Upper lobe of right lung (tissue), 1 donor: ENCODE measurements around the gene CELSR1. TPM values are rescaled to one million over a fixed set of nuclear protein-coding genes. Genes with fewer than 3 reads are reported as not detected.

Experiments used
- ATAC-seq: fragments of 200-7000 bp; cut with Tn5 transposase; one replicate; pipeline ENCODE4 v1.9.1; 2020; ENCODE audit warnings: mild to moderate bottlenecking, moderate library complexity
- DNase-seq: peaks from one replicate; pipeline ENCODE4 v3.0.0-alpha.2; 2020
- H3K27ac ChIP-seq: fragments of 200-600 bp; one replicate; pipeline ENCODE4 v1.8.0; 2022
- H3K27me3 ChIP-seq: fragments of 200-600 bp; one replicate; pipeline ENCODE4 v1.8.0; 2022; ENCODE audit warnings: mild to moderate bottlenecking
- H3K36me3 ChIP-seq: fragments of 200-600 bp; one replicate; pipeline ENCODE4 v1.8.0; 2022
- H3K4me1 ChIP-seq: fragments of 200-600 bp; one replicate; pipeline ENCODE4 v1.8.0; 2022
- H3K4me3 ChIP-seq: fragments of 200-600 bp; one replicate; pipeline ENCODE4 v1.8.0; 2022; ENCODE audit warnings: mild to moderate bottlenecking
- H3K9me3 ChIP-seq: fragments of 200-600 bp; one replicate; pipeline ENCODE4 v1.8.0; 2022
- CTCF ChIP-seq: fragments of 200-600 bp; IDR thresholded peaks from one replicate; pipeline ENCODE4 v1.8.0; 2022; ENCODE audit warnings: antibody characterized with exemption
- intact Hi-C: fragments of 100-400 bp; cut with DNase I; formaldehyde crosslinking; loops from one replicate; pipeline ENCODE4 v1.11.0; 2022
- total RNA-seq: library from RNA; stranded (reverse); fragmentation: NEBNext Ultra II Directional; extraction: Animal tissue kit (Norgen Biotek cat#: 25700); gene quantifications from one replicate; pipeline ENCODE4 v1.2.1, GENCODE V29; 2021
- donor health status: DM: no; HTN: yes; CAD: no; lungs with severe emphysema.

Gene CELSR1
- total RNA-seq, 1 donor from 2014 or later, result 53.5 TPM

GRCh38 chr22:46442217-46442853, 95.1 kb downstream of the CELSR1 start:
- TF ChIP-seq CTCF, result no peak
- ATAC-seq (no peak), DNase-seq (no peak)
- Histone ChIP-seq H3K27ac (peak overlapping the region; percentile 70), H3K9me3 (no peaks in the 10 kb centered on the region), H3K4me3 (no peak overlapping the region), H3K27me3 (no peaks in the 10 kb centered on the region), H3K4me1 (peaks cover 5% of the 10 kb centered on the region), H3K36me3 (no peaks in the 10 kb centered on the region)
- intact Hi-C loops, result no loop called here

GRCh38 chr22:46439576-46440465, 97.6 kb downstream of the CELSR1 start:
- H3K27ac ChIP-seq, result no peak overlapping the region
- intact Hi-C loops, result no loop called here
- H3K4me3 ChIP-seq, result no peak overlapping the region
- TF ChIP-seq CTCF, result no peak
- H3K9me3 ChIP-seq, result no peaks in the 10 kb centered on the region
- ATAC-seq, result peak; percentile 54
- peaks cover 5% of the 10 kb centered on the region for H3K4me1 ChIP-seq
- H3K36me3 ChIP-seq, result no peaks in the 10 kb centered on the region
- DNase-seq, result no peak
- H3K27me3 ChIP-seq, result no peaks in the 10 kb centered on the region

- H3K4me1 ChIP-seq, result peaks cover 3% of the 10 kb centered on the region
- no peak for TF ChIP-seq CTCF
- H3K36me3 ChIP-seq, result no peaks in the 10 kb centered on the region
- DNase-seq, result no peak
- no peaks in the 10 kb centered on the region for H3K27me3 ChIP-seq
- H3K4me3 ChIP-seq, result no peak overlapping the region
- H3K9me3 ChIP-seq, result no peaks in the 10 kb centered on the region
- no peak for ATAC-seq
- intact Hi-C loops, result no loop called here
- no peak overlapping the region for H3K27ac ChIP-seq
Observed at GRCh38 chr22:46439111-46439510, 98.3 kb downstream of the CELSR1 start.

GRCh38 chr22:46437671-46438440, 99.6 kb downstream of the CELSR1 start:
- Histone ChIP-seq H3K4me3 (no peak overlapping the region), H3K9me3 (no peaks in the 10 kb centered on the region), H3K36me3 (no peaks in the 10 kb centered on the region), H3K27me3 (no peaks in the 10 kb centered on the region), H3K4me1 (peaks cover 3% of the 10 kb centered on the region), H3K27ac (no peak overlapping the region)
- TF ChIP-seq CTCF, result no peak
- ATAC-seq (no peak), DNase-seq (no peak)
- intact Hi-C loops, result no loop called here

- ATAC-seq (no peak), DNase-seq (no peak)
- Histone ChIP-seq H3K4me1 (no peaks in the 10 kb centered on the region), H3K9me3 (no peaks in the 10 kb centered on the region), H3K4me3 (no peak overlapping the region), H3K36me3 (no peaks in the 10 kb centered on the region), H3K27me3 (no peaks in the 10 kb centered on the region), H3K27ac (no peak overlapping the region)
- intact Hi-C loops, result no loop called here
- no peak for TF ChIP-seq CTCF
Observed at GRCh38 chr22:46436595-46437175, 100.7 kb downstream of the CELSR1 start.
